ENCODE results near the gene CBLN3.

The CBLN3 gene

GRCh38 chr14:24439830-24440605 is 10.6 kb upstream of the CBLN3 start:
- no peak for DNase-seq

- DNase-seq, result no peak
Measured at GRCh38 chr14:24439257-24439656, 9.8 kb upstream of the CBLN3 start.

DNA sequence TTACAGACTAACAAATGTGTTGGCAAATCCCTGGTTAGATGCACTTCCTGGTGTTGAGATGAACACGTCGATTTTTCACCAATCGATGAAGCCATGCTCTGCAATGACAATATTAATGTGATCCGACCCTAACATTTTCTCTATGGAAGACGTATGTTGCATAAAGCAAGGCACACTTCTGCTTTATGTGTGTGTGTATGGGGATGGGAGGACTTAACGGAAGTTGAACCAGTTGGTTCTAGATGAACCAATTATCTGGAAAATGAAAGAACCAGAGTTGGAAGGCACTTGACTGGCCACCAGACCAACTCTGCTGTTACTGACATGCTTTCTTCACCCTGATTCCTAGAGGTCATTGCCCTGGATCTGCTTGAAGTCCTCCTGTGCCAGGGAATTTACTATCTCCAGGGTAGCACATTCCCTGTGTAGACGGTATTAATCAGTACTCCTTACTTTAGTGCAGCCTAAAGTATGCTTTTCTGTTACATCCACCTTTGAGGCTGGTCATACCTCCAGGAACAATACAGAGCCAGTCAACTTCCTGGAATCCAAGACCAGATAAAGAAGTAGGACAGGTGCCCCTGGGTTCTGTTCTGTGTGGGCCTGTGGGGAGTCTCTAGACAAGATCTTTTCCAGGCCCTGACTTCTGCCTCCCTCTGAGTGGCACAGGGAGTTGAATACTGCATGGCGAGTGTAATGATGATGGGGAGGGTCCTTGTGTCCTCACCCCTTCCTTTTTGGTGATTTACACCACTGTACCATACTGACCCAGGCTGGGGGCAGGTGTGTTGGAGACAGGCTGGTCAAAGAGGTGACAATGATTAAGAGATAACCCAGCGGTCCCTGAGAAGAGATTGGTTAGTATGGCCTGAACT is 9.0 kb upstream of the CBLN3 start:
- no peak for DNase-seq

DNA sequence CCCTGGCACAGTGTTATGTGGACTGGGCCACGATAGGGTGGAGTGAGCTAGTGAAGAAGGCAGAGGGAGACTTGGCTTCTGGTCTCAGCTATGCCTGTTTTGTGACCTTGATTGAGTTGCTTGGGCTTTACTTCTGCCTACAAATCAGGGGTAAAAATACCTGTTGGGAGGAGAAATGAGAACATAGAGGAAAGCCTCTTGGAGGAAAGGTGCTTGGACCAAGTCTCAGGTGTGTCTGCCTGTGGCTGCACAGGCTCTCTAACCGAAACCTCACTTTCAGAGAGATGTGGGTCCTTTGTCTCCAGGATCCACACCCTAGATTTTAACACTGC is 8.2 kb upstream of the CBLN3 start:
- DNase-seq, result no peak

DNA sequence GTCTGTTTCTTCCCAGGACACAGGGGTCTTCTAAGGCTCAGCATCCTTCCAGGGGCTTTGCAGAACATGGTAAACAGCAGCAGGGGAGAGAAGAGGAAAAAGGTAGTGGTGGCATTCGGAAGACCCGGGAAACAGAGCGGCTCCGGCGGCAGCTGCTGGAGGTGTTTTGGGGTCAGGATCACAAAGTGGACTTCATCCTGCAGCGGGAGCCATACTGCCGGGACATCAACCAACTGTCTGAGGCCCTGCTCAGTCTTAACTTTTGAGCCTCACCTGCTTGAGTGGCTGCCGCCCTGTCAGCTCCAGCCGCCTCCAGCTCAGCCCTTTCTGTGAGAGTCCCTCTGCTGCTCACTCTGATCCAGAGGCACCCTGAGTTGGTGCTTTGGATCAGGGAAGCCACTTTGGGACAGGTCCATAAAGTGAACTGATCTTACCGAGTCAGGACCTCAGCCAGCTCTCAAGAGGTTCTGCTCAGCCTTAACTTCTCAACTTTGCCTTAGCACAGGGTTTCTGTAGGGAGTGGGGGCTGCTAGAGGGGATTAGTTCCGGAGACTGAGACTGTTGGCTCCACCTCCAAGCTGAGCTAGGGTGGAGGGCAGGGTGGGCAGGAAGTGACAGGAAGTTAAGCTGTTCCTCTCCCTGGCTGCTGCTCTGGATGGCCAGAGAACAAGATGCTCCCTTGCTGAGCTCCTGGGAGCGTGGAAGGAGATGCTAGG is 7.7 kb upstream of the CBLN3 start:
- DNase-seq, result no peak

GRCh38 chr14:24436355-24437019 is 7.0 kb upstream of the CBLN3 start:
- peak in 20 of 56 donors; percentile 6 to 69 (median 28) for DNase-seq

- no peak for DNase-seq
Measured at GRCh38 chr14:24435998-24436354, 6.5 kb upstream of the CBLN3 start.

- no peak for DNase-seq
Measured at GRCh38 chr14:24435192-24435810, 5.8 kb upstream of the CBLN3 start.

DNA sequence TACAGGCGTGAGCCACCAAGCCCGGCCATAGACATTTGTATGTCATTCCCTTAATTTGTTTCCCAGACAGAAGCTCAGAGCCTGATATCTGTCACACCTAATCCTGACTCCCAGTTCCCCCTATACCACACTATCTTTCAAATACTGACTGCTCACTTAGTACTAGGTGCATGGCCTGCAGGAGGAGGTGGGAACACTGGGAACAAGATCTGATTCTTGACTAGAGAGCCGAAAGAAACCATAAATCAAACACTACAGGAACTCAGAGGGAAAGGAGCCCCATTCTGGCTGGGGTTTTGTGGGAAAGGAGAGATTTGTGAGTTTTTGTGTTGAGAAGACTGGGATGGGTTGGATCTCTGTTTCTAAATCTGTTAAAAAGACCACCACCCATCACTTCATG is 5.2 kb upstream of the CBLN3 start:
- no peak for DNase-seq

DNA sequence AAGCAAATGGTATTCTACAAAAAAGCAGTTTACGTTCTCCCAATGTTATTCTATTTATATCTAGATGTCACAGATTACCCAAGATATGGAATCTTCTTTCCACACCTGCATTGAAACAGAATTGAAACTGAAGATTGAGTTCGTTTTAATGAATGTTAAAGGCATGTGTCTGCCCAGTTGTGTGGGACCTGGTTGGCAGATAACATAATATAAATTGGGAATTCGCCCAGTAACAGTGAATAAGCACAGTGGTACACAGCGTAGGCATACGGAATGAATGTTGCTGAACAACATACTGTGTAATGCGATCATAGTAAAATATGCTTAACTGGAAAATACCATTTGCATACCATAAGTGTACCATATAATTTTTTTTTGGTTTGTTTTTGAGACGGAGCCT is 4.6 kb upstream of the CBLN3 start:
- DNase-seq, result no peak

DNA sequence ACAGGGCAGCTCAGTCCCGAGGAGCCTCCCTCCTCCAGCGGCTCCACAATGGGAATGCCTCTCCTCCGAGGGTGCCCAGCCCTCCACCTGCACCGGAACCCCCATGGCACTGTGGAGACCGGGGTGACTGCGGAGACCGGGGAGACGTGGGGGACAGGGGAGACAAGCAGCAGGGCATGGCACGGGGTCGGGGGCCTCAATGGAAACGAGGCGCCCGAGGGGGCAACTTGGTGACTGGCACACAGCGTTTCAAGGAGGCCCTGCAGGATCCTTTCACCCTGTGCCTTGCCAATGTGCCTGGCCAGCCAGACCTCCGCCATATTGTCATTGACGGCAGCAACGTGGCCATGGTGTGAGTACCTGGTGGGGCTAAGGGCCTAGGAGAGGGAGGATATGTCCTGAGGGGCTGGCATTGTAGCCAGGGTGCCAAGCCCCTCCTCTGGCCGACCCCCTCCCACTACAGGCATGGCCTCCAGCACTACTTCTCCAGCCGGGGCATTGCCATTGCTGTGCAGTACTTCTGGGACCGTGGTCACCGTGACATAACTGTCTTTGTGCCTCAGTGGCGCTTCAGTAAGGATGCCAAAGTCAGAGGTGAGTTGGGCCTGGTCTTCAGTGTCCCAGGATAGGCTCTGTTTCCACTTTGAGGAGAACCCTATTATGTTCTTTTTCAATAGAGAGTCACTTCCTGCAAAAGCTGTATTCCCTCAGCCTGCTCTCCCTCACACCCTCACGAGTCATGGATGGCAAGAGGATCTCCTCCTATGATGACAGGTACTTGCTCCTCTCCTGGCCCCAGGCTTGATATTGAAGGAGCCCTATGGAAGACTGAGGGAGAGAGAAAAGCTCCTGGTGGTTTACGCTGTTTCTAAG is 3.0 kb upstream of the CBLN3 start:
- no peak for DNase-seq

DNA sequence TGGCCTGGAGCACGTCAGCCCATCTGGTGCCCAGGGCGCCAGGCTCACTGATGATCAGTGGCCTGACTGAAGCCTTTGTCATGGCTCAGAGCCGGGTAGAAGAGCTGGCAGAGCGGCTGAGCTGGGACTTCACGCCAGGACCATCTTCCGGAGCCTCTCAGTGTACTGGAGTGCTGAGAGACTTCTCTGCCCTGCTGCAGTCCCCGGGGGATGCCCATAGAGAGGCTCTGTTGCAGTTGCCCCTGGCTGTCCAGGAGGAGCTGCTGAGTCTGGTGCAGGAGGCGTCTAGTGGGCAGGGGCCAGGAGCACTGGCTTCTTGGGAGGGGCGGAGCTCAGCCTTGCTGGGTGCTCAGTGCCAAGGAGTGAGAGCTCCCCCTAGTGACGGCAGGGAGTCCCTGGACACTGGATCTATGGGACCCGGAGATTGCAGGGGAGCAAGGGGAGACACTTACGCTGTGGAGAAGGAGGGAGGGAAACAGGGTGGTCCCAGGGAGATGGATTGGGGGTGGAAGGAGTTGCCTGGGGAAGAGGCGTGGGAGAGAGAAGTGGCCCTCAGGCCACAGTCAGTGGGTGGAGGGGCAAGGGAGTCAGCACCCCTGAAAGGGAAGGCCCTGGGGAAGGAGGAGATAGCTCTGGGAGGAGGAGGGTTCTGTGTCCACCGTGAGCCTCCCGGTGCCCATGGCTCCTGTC is 2.2 kb upstream of the CBLN3 start:
- peak in 51 of 56 donors; percentile 15 to 83 (median 54) for DNase-seq

- DNase-seq, result no peak
Measured at GRCh38 chr14:24430682-24431568, 1.5 kb upstream of the CBLN3 start.

DNA sequence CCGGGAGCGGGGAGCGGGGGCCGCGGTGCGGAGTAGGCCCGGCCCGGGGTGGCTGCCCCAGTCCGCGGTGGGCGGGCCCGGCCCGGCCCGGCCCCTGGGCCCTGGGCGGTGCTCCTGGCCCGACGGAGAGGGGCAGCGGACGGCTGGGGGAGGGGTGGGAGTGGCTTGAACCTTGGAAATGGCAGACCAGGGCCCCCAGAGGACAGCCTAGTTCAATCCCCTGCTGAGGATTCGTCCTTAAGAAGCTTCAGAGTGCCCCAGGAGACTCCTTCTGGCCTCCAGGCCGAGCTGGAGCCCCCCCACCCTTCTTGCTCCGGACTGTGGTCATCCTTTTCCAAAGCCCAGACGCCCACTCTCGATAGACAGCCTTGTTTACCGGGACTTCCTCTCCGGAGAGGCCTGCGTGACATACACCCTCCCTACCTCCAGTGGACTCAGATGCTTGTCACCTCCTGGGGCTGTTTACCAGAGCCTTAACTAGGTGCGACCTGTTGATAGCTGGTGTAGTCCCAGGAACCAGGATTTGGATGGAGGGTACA is 744 bp upstream of the CBLN3 start:
- DNase-seq, result peak in 27 of 56 donors; percentile 32 to 83 (median 68)

DNA sequence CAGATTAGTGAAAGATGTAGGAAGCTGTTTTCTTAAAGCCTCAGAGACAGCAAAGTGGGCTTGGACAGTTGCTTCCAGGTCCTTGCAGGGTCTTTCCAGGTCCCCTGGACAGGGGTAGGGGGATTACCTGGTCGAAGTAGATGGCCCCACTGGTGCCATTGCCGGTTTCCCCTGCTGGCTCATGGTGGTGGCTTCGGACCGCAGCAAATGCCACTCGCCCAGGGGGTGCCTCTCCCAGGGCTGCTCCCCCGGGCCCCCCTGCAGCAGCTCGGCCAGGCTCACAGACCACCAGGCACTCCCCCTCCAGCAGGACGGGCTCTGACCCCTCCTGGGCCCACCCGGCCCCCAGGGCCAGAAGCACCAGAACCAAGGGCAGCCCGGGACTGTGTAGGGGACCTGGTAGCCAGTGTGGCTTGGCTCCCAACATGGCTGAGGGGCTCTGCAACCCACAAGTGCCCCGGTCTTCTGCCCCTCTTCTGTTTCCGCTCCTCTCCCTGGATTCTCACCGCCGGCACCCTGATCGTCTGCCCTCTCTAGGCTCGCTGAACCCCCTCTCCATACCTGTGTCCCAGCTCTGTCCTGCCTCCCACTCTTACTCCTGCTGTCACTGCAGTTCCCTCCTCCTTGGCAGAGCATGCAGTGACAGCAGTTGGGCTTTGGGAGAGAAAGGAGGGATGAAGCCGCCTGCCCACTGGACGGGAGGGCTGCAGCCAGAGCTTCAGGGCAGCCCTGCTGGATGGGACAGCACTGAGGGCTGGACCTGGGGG is 657 bp downstream of the CBLN3 start:
- DNase-seq, result no peak

- DNase-seq, result no peak
Measured at GRCh38 chr14:24427537-24428508, 1.6 kb downstream of the CBLN3 start.

Data from amygdala (tissue), 56 donors.